ENCODE data around the gene INHBC. TPM values are rescaled to one million over a fixed set of nuclear protein-coding genes. Genes with fewer than 3 reads are reported as not detected.
A peak's percentile ranks its signal among the peaks of the same experiment; 100 is the strongest.

The INHBC gene
- total and polyA plus RNA-seq, 2 donors (not counting 1 experiment from before 2014, with no cell fraction given) = 0.17 to 0.31 TPM

- TF ChIP-seq CTCF (IDR thresholded peaks at IDR 0.05) (no peak), EZH2 (IDR thresholded peaks at IDR 0.05; ENCODE audit: borderline replicate concordance, insufficient read depth, low read depth, low read length, poor library complexity, severe bottlenecking) (no peak)
- ATAC-seq (ENCODE audit: low read depth) = no peak
- Histone ChIP-seq H3K27me3 (replicated peaks in 1 of 4; ENCODE audit: control extremely low read depth in 1 of 4, control insufficient read depth in 3 of 4, insufficient read depth in 4 of 4, low read length in 3 of 4) (no peaks in the 10 kb centered on the region), H3K79me2 (ENCODE audit: control insufficient read depth, insufficient read depth, low read length) (peaks cover 43% of the 10 kb centered on the region), H3K27ac (ENCODE audit: low read length in 2 of 2) (peak overlapping the region; percentile 96), H3K4me3 (ENCODE audit: control extremely low read depth in 1 of 5, extremely low read depth in 1 of 5, insufficient read depth in 1 of 5, low read depth in 2 of 5, low read length in 4 of 5) (no peak overlapping the region), H3K9ac (ENCODE audit: low read length) (no peak overlapping the region), H3K36me3 (replicated peaks in 1 of 2; ENCODE audit: control extremely low read depth in 1 of 2, control insufficient read depth in 1 of 2, extremely low read depth in 1 of 2, insufficient read depth in 2 of 2, low read length in 1 of 2) (peaks cover 0 to 3% of the 10 kb centered on the region in 2 experiments), H3K4me2 (replicated peaks; ENCODE audit: low read depth, low read length, poor library complexity, severe bottlenecking) (peak overlapping the region; percentile 81), H2AFZ (ENCODE audit: insufficient read depth, low read depth, low read length, poor library complexity, severe bottlenecking) (no peak overlapping the region), H3K4me1 (ENCODE audit: control insufficient read depth in 2 of 2, insufficient read depth in 2 of 2, low read length in 2 of 2) (peaks cover 13 to 19% of the 10 kb centered on the region in 2 donors), H3K9me3 (ENCODE audit: control extremely low read depth in 1 of 3, control insufficient read depth in 2 of 3, insufficient read depth in 1 of 3, low read length in 2 of 3) (no peaks in the 10 kb centered on the region), H4K20me1 (ENCODE audit: control insufficient read depth, insufficient read depth, low read length, poor library complexity, severe bottlenecking) (peaks cover 14% of the 10 kb centered on the region)
- intact Hi-C loops (cut with micrococcal nuclease) = no loop called here
- peak overlapping the region; percentile 84 for H3K27ac Mint-ChIP-seq
- no peak for DNase-seq
- no peaks in the 10 kb centered on the region for H3K9me3 Mint-ChIP-seq (ENCODE audit: insufficient read depth)
- 97% methylated on average over 3 of the region's 6 CpGs for WGBS (ENCODE audit: insufficient coverage)
- CTCF ChIA-PET = no interaction called here
- POLR2A ChIA-PET = interaction anchor here (0.7 kb wide), 2 partner anchors 35 to 72 kb away, joined by 4 to 5 read pairs; no protein-coding TSS in a partner anchor
- H3K4me3 Mint-ChIP-seq = peak overlapping the region; percentile 99
- no peaks in the 10 kb centered on the region for H3K27me3 Mint-ChIP-seq
- H3K4me1 Mint-ChIP-seq = peaks cover 45% of the 10 kb centered on the region
Measured at GRCh38 chr12:57428965-57429364, 5.6 kb upstream of the INHBC start.

- H3K79me2 ChIP-seq (ENCODE audit: control insufficient read depth, insufficient read depth, low read length) = peaks cover 37% of the 10 kb centered on the region
- TF ChIP-seq CTCF (IDR thresholded peaks at IDR 0.05) = no peak
- TF ChIP-seq EZH2 (IDR thresholded peaks at IDR 0.05; ENCODE audit: borderline replicate concordance, insufficient read depth, low read depth, low read length, poor library complexity, severe bottlenecking) = no peak
- intact Hi-C loops (cut with micrococcal nuclease) = loop anchor here (2.0 kb wide), 1 partner anchor 57 kb away; no protein-coding TSS in a partner anchor
- ChIA-PET CTCF (interaction anchor here (0.8 to 1.2 kb wide), 5 partner anchors 11 to 187 kb away, joined by 3 to 10 read pairs (median 3); partner anchors contain the start of gene GLI1), POLR2A (interaction anchor here (0.5 to 0.6 kb wide), 4 partner anchors 28 to 336 kb away, joined by 3 to 10 read pairs (median 4); no protein-coding TSS in a partner anchor)
- peak overlapping the region; percentile 81 for H3K4me2 ChIP-seq (replicated peaks; ENCODE audit: low read depth, low read length, poor library complexity, severe bottlenecking)
- H3K4me3 Mint-ChIP-seq = peak overlapping the region; percentile 99
- peaks cover 13 to 19% of the 10 kb centered on the region in 2 donors for H3K4me1 ChIP-seq (ENCODE audit: control insufficient read depth in 2 of 2, insufficient read depth in 2 of 2, low read length in 2 of 2)
- H3K27ac ChIP-seq (ENCODE audit: low read length in 2 of 2) = peak overlapping the region; percentile 96
- peaks cover 44% of the 10 kb centered on the region for H3K4me1 Mint-ChIP-seq
- H3K36me3 ChIP-seq (replicated peaks in 1 of 2; ENCODE audit: control extremely low read depth in 1 of 2, control insufficient read depth in 1 of 2, extremely low read depth in 1 of 2, insufficient read depth in 2 of 2, low read length in 1 of 2) = no peaks in the 10 kb centered on the region
- peaks cover 9% of the 10 kb centered on the region for H4K20me1 ChIP-seq (ENCODE audit: control insufficient read depth, insufficient read depth, low read length, poor library complexity, severe bottlenecking)
- peak overlapping the region; percentile 84 for H2AFZ ChIP-seq (ENCODE audit: insufficient read depth, low read depth, low read length, poor library complexity, severe bottlenecking)
- peak; percentile 25 for DNase-seq
- H3K27me3 ChIP-seq (replicated peaks in 1 of 4; ENCODE audit: control extremely low read depth in 1 of 4, control insufficient read depth in 3 of 4, insufficient read depth in 4 of 4, low read length in 3 of 4) = no peaks in the 10 kb centered on the region
- H3K27ac Mint-ChIP-seq = peak overlapping the region; percentile 99
- peak overlapping the region; percentile 60 to 94 (median 64) for H3K4me3 ChIP-seq (ENCODE audit: control extremely low read depth in 1 of 5, extremely low read depth in 1 of 5, insufficient read depth in 1 of 5, low read depth in 2 of 5, low read length in 4 of 5)
- WGBS (ENCODE audit: insufficient coverage) = 70% methylated on average over 1 of the region's 9 CpGs
- no peaks in the 10 kb centered on the region for H3K9me3 ChIP-seq (ENCODE audit: control extremely low read depth in 1 of 3, control insufficient read depth in 2 of 3, insufficient read depth in 1 of 3, low read length in 2 of 3)
- H3K9me3 Mint-ChIP-seq (ENCODE audit: insufficient read depth) = no peaks in the 10 kb centered on the region
- H3K9ac ChIP-seq (ENCODE audit: low read length) = peak overlapping the region; percentile 76
- ATAC-seq (ENCODE audit: low read depth) = no peak
- no peaks in the 10 kb centered on the region for H3K27me3 Mint-ChIP-seq
Measured at GRCh38 chr12:57429473-57430111, 5.0 kb upstream of the INHBC start.

Data from B cell (primary cell).